ENCODE measurements around the gene HDAC4.

HDAC4 gene

DNA sequence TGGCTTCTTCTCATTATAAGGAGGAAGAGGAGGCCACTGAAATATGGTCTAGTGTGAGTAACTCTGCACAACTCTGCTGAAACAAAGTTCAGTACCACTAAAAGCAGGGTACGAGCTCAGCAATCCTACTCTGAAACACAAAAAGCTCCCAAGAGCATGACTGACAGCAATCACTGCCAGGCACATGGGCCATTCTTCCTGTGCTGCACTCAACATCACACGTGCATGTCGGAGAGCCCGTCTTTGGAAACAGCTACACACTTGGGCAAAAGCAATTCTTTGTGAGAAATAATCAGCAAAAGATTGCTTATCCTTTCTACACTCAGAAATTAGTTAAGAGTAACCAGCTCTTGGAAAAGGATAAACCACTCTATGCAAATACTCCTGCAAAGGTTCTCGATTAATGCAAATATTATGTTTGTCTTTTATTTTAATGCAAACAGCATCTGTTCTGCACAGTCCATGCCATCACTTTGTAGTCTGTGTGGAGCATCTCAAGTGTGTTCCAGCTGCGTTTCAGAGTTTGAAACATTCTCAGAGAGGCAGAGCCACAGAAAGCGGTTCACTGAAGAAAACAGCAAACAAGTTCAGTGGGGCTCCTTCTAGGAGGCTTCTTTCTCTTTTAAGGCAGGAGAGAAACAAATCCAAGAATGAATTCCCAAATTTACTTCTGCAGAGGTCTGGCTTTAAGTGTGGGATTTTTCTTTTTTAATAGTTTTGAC lies 145.0 kb downstream of the HDAC4 start:
- no peak overlapping the region for H3K27ac ChIP-seq (ENCODE audit: low read length)
- no peaks in the 10 kb centered on the region for H3K9me3 ChIP-seq (ENCODE audit: control insufficient read depth, insufficient read depth, low read length)
- H3K4me3 ChIP-seq (ENCODE audit: low read length), result no peak overlapping the region
- no peaks in the 10 kb centered on the region for H3K27me3 ChIP-seq (ENCODE audit: control insufficient read depth, insufficient read depth, low read length)
- no CpG with 5 or more reads among the region's 7 CpGs for WGBS (ENCODE audit: insufficient coverage, insufficient read length)
- H3K4me1 ChIP-seq (ENCODE audit: control insufficient read depth, insufficient read depth, low read length), result peaks cover 2% of the 10 kb centered on the region; the same call in 1 of the 2 replicates
- no peaks in the 10 kb centered on the region for H3K36me3 ChIP-seq (ENCODE audit: control insufficient read depth, insufficient read depth, low read length)
- no peak for DNase-seq (ENCODE audit: low read depth, low spot score)

DNA sequence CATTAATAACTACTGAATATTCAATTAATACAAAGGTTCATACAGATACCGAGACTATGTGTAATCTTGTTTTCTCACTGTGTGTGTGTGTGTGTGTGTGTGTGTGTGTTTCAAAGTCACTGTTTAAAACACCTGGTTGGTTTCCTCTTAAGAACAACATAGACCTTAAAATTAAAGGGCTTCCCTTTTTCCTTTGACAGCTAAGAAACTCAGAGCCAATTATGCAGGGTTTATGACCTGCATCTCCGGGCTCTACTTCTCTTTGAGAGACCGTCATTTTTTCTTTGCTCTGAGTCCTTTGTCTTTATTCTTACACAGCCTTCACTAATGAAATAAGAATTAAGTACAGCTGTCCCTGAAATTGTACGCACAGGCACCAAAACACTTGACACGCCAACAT lies 145.6 kb downstream of the HDAC4 start:
- Histone ChIP-seq H3K36me3 (ENCODE audit: control insufficient read depth, insufficient read depth, low read length) (no peaks in the 10 kb centered on the region), H3K27me3 (ENCODE audit: control insufficient read depth, insufficient read depth, low read length) (no peaks in the 10 kb centered on the region), H3K4me3 (ENCODE audit: low read length) (no peak overlapping the region), H3K27ac (ENCODE audit: low read length) (no peak overlapping the region), H3K9me3 (ENCODE audit: control insufficient read depth, insufficient read depth, low read length) (no peaks in the 10 kb centered on the region), H3K4me1 (ENCODE audit: control insufficient read depth, insufficient read depth, low read length) (peaks cover 2% of the 10 kb centered on the region; the same call in 1 of the 2 replicates)
- WGBS (ENCODE audit: insufficient coverage, insufficient read length), result no CpG with 5 or more reads among the region's 5 CpGs
- no peak for DNase-seq (ENCODE audit: low read depth, low spot score)

DNA sequence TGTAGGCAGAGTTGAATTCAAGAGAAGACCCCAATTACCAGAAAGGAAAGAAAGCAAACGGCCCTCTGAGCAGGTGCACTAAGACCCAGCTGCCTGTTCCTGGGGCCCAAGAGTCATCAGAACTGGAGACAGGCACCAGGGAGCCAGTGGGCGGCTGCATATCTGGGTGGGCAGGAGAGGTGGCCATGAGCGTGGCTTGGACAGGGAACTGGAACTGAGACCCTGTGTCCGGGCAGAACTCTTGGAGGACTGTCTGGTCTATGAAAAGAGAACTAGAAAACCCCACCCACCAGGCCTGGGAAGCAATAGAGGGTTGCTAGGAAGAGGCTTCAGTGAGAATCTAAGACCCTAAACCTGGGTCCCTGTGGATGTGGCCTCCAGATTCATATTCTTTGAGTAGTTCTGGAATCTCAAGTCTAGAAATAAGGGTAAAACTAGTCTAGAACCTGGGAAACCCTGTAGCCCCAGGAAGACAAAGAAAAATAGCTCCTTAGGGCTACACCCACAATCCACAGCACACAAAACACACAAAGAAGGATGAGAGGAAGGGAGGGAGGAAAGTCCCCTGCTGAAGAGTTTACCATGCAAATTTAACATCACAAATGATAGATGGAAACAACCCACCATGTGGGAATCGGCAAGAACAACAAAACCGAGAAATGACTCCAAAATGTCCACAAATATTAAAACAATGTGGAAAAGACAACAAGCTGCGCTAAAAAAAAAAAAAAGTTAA lies 147.0 kb downstream of the HDAC4 start:
- DNase-seq (ENCODE audit: low read depth, low spot score), result no peak
- WGBS (ENCODE audit: insufficient coverage, insufficient read length), result no CpG with 5 or more reads among the region's 7 CpGs
- Histone ChIP-seq H3K27ac (ENCODE audit: low read length) (no peak overlapping the region), H3K27me3 (ENCODE audit: control insufficient read depth, insufficient read depth, low read length) (no peaks in the 10 kb centered on the region), H3K4me3 (ENCODE audit: low read length) (no peak overlapping the region), H3K36me3 (ENCODE audit: control insufficient read depth, insufficient read depth, low read length) (no peaks in the 10 kb centered on the region), H3K4me1 (ENCODE audit: control insufficient read depth, insufficient read depth, low read length) (no peaks in the 10 kb centered on the region), H3K9me3 (ENCODE audit: control insufficient read depth, insufficient read depth, low read length) (no peaks in the 10 kb centered on the region)

- Histone ChIP-seq H3K4me1 (ENCODE audit: control insufficient read depth, insufficient read depth, low read length) (no peaks in the 10 kb centered on the region), H3K27me3 (ENCODE audit: control insufficient read depth, insufficient read depth, low read length) (no peaks in the 10 kb centered on the region), H3K4me3 (ENCODE audit: low read length) (no peak overlapping the region), H3K36me3 (ENCODE audit: control insufficient read depth, insufficient read depth, low read length) (no peaks in the 10 kb centered on the region), H3K27ac (ENCODE audit: low read length) (no peak overlapping the region), H3K9me3 (ENCODE audit: control insufficient read depth, insufficient read depth, low read length) (no peaks in the 10 kb centered on the region)
- WGBS (ENCODE audit: insufficient coverage, insufficient read length), result no CpG with 5 or more reads among the region's 7 CpGs
- no peak for DNase-seq (ENCODE audit: low read depth, low spot score)
These were observed 147.6 kb downstream of the HDAC4 start for GRCh38 chr2:239253264-239253663.

GRCh38 chr2:239252801-239253200 lies 148.0 kb downstream of the HDAC4 start:
- DNase-seq (ENCODE audit: low read depth, low spot score), result no peak
- H3K27ac ChIP-seq (ENCODE audit: low read length), result no peak overlapping the region

DNA sequence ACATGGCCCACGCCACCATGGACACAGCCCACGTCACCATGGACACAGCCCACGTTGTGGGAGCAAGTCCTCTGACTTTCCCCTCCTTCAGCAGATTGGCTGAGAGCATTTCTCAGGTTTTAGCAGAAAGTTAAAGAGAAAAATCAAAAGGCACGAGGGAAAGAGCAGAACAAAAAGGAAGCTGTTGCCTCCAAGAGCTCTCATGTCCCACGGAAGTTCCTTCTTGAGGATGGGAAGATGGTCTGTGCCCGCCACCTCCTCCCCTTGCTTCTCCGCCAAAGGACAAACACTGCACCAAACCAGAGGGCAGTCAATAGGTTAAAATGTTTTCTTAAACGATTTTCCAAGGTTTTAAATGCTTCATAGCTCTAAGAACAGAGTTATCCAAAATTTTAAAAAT lies 148.4 kb downstream of the HDAC4 start:
- Histone ChIP-seq H3K4me1 (ENCODE audit: control insufficient read depth, insufficient read depth, low read length) (no peaks in the 10 kb centered on the region), H3K27me3 (ENCODE audit: control insufficient read depth, insufficient read depth, low read length) (no peaks in the 10 kb centered on the region), H3K9me3 (ENCODE audit: control insufficient read depth, insufficient read depth, low read length) (no peaks in the 10 kb centered on the region), H3K4me3 (ENCODE audit: low read length) (no peak overlapping the region), H3K36me3 (ENCODE audit: control insufficient read depth, insufficient read depth, low read length) (no peaks in the 10 kb centered on the region), H3K27ac (ENCODE audit: low read length) (no peak overlapping the region)
- DNase-seq (ENCODE audit: low read depth, low spot score), result no peak
- WGBS (ENCODE audit: insufficient coverage, insufficient read length), result no CpG with 5 or more reads among the region's 8 CpGs

More at GRCh38 chr2:239252801-239253200, 148.0 kb downstream of the HDAC4 start:
- H3K9me3 ChIP-seq (ENCODE audit: control insufficient read depth, insufficient read depth, low read length), result no peaks in the 10 kb centered on the region
- WGBS (ENCODE audit: insufficient coverage, insufficient read length), result no CpG with 5 or more reads among the region's 19 CpGs
- no peak overlapping the region; the same call in 1 of the 2 replicates for H3K4me3 ChIP-seq (ENCODE audit: low read length)
- H3K36me3 ChIP-seq (ENCODE audit: control insufficient read depth, insufficient read depth, low read length), result no peaks in the 10 kb centered on the region
- no peaks in the 10 kb centered on the region for H3K27me3 ChIP-seq (ENCODE audit: control insufficient read depth, insufficient read depth, low read length)
- no peaks in the 10 kb centered on the region for H3K4me1 ChIP-seq (ENCODE audit: control insufficient read depth, insufficient read depth, low read length)

DNA sequence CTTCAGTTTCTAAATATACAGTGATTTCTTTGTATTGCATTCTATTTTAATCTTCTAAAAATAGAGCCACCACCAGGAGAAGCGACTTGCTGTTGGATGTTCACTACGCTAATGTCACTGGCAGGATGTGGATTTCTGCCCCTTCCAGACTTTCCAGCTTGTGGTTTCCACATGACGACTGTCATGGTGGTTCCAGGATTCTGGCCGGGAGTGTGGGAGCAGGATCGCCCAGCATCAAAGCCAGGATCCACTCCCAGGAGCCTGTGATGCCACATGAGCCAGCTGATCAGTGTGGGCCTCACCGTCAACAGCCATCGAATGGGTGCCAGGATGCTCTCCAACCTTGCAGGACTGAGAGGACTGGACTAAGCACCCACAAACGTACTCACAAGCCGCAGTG lies 148.8 kb downstream of the HDAC4 start:
- H3K36me3 ChIP-seq (ENCODE audit: control insufficient read depth, insufficient read depth, low read length), result no peaks in the 10 kb centered on the region
- no peak overlapping the region for H3K27ac ChIP-seq (ENCODE audit: low read length)
- whole genome bisulfite sequencing (ENCODE audit: insufficient coverage, insufficient read length), result no CpG with 5 or more reads among the region's 9 CpGs
- no peaks in the 10 kb centered on the region for H3K9me3 ChIP-seq (ENCODE audit: control insufficient read depth, insufficient read depth, low read length)
- no peaks in the 10 kb centered on the region for H3K4me1 ChIP-seq (ENCODE audit: control insufficient read depth, insufficient read depth, low read length)
- DNase-seq (ENCODE audit: low read depth, low spot score), result no peak
- H3K27me3 ChIP-seq (ENCODE audit: control insufficient read depth, insufficient read depth, low read length), result no peaks in the 10 kb centered on the region
- H3K4me3 ChIP-seq (ENCODE audit: low read length), result no peak overlapping the region

GRCh38 chr2:239250216-239251081 lies 150.4 kb downstream of the HDAC4 start:
- Histone ChIP-seq H3K4me3 (ENCODE audit: low read length) (no peak overlapping the region), H3K36me3 (ENCODE audit: control insufficient read depth, insufficient read depth, low read length) (no peaks in the 10 kb centered on the region), H3K9me3 (ENCODE audit: control insufficient read depth, insufficient read depth, low read length) (no peaks in the 10 kb centered on the region), H3K4me1 (ENCODE audit: control insufficient read depth, insufficient read depth, low read length) (peaks cover 4% of the 10 kb centered on the region; the same call in 1 of the 2 replicates), H3K27me3 (ENCODE audit: control insufficient read depth, insufficient read depth, low read length) (no peaks in the 10 kb centered on the region), H3K27ac (ENCODE audit: low read length) (no peak overlapping the region)
- no CpG with 5 or more reads among the region's 30 CpGs for WGBS (ENCODE audit: insufficient coverage, insufficient read length)
- DNase-seq (ENCODE audit: low read depth, low spot score), result no peak

- Histone ChIP-seq H3K9me3 (ENCODE audit: control insufficient read depth, insufficient read depth, low read length) (no peaks in the 10 kb centered on the region), H3K4me1 (ENCODE audit: control insufficient read depth, insufficient read depth, low read length) (peaks cover 4% of the 10 kb centered on the region; the same call in 1 of the 2 replicates), H3K4me3 (ENCODE audit: low read length) (no peak overlapping the region), H3K36me3 (ENCODE audit: control insufficient read depth, insufficient read depth, low read length) (no peaks in the 10 kb centered on the region), H3K27me3 (ENCODE audit: control insufficient read depth, insufficient read depth, low read length) (no peaks in the 10 kb centered on the region), H3K27ac (ENCODE audit: low read length) (no peak overlapping the region)
- no CpG with 5 or more reads among the region's 17 CpGs for WGBS (ENCODE audit: insufficient coverage, insufficient read length)
- DNase-seq (ENCODE audit: low read depth, low spot score), result no peak
These were observed 151.0 kb downstream of the HDAC4 start for GRCh38 chr2:239249776-239250175.

DNA sequence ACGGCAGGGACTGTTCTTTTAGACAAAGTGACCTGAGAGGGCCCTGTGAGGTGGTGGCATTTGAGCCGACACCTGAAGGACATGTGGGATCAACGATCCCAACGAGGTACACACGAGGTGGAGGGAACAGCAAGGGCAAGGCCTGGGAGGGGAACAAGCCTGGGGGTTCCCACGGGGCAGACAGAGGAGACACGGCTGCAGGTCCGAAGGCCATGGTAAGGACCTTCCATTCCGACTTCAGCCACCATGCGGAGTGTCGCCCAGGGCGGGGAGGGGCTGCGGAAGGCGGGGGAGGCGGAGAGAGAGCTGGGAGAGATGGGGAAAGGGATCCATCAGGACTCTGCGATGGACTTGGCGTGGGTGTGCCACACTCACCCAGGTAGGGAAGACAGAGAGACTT lies 151.8 kb downstream of the HDAC4 start:
- Histone ChIP-seq H3K27me3 (ENCODE audit: control insufficient read depth, insufficient read depth, low read length) (no peaks in the 10 kb centered on the region), H3K27ac (ENCODE audit: low read length) (no peak overlapping the region), H3K36me3 (ENCODE audit: control insufficient read depth, insufficient read depth, low read length) (no peaks in the 10 kb centered on the region), H3K9me3 (ENCODE audit: control insufficient read depth, insufficient read depth, low read length) (no peaks in the 10 kb centered on the region), H3K4me3 (ENCODE audit: low read length) (no peak overlapping the region), H3K4me1 (ENCODE audit: control insufficient read depth, insufficient read depth, low read length) (peaks cover 4% of the 10 kb centered on the region; the same call in 1 of the 2 replicates)
- no peak for DNase-seq (ENCODE audit: low read depth, low spot score)
- WGBS (ENCODE audit: insufficient coverage, insufficient read length), result no CpG with 5 or more reads among the region's 17 CpGs

All from iPS DF 6.9 (cell line).